Activated CD8-positive, alpha-beta memory T cell treated with anti-CD3 and anti-CD28 coated beads for 4 hours (primary cell): ENCODE results near the gene MYD88.
"Not testable (repeated sequence)": the region's sequence is repeated elsewhere in the genome, so short reads cannot be mapped to it uniquely, and the experiment has no call there.

Experiments
- DNase-seq, 2 donors: peaks; one replicate each; pipeline ENCODE4 v3.0.0-alpha.2; 2020; ENCODE audit warnings: low read depth in 2 of 2

The MYD88 gene

DNA sequence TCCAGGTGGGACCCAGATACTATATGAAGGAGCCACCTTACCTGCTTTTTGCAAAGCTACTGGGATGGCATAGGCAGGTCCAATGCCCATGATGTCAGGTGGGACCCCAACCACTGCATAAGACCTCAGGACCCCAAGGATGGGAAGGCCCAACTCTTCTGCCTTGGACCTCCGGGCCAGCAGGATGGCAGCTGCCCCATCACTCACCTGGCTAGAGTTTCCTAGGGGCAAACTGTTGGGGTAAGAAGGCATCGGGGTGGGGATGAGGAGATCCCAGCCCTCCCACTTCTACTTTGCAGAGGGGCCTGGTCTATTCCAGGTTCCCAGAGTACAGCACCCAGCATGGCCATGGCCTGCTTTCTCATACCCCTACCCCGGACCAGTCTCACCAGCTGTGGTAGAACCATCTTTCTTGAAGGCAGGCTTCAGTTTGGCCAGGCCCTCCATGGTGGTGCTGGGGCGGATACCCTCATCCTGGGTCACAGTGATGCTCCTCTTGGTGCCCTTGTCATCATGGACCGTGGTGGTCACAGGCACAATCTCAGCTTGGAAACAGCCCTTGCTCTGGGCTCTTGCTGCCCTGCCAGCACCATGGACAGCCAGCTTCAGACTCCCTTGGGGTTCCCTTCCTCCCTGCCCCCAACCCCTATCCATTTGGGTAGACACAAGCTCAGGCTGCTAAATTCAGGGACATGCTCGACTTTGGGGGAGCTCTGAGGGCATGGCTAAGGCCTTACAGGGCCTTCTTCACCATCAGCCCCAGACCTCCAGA, 12.2 kb upstream of the MYD88 start:
- no peak for DNase-seq

DNA sequence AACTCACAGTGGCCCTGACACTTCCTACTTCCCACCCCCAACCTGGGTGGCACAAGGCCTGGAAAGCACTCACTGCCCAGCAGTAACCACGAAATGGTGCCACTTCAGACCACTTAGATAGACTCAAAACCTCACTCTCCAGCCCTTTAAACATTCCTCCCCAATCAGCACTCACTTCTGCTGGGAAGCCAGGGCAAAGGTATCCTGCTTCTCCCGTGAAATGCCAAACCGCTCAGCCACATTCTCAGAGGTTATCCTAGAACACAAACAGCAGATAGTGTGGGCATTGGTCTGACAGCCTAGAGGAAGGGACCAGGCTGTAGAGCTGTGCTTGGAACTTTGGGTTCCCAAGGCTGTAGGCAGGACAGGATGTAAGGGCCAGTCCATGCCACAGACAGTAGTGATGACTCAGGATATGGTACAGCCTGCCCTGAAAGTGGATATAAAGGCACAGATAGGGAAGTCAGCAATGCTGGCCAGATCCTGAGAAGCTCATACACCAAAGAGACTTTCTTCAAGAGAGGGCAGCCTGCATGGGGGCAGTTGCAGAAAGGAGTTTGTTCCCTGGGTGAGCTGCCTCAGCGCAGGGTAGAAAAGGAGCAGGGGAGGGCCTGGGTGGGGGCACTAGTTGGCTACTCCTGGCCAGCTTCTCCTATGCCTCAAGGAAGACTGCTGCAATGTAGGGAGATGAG, 10.7 kb upstream of the MYD88 start:
- DNase-seq: no peak

DNA sequence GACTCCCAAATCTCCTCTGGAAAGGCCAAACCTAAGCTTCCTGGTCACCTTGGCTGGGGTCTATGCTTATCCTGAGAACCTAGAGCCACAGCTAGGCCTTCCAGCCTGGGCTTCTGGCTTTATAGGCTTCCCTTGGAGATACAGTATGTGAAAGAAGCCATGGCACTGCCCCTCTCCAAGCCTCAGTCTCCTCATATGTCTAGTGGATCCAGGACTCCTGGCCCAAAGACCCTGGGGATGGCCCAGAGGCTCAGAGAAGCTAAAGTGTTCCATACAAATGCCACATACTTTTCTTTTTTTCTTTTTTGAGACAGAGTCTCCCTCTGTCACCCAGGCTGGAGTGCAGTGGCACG, 10.2 kb upstream of the MYD88 start:
- no peak for DNase-seq

DNA sequence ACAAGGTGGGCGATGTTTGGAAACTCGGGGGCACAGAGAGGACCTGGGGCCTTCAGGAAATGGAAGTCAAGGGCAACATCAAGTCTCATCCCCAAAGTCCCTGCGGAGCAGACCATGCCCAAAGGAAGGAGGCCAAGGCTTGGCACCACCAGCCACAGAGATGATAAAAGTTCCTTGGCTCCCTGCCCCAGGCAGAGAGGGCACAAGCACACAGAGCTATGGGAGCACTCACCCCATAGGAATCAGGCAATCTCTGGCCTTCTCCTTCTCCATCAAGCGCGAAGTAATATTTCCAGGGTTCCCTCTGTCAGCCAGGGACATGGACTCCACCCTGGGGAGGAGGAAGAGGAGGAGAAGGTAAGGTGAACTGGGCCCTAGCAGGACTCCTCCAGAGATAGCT, 9.4 kb upstream of the MYD88 start:
- DNase-seq: no peak

DNA sequence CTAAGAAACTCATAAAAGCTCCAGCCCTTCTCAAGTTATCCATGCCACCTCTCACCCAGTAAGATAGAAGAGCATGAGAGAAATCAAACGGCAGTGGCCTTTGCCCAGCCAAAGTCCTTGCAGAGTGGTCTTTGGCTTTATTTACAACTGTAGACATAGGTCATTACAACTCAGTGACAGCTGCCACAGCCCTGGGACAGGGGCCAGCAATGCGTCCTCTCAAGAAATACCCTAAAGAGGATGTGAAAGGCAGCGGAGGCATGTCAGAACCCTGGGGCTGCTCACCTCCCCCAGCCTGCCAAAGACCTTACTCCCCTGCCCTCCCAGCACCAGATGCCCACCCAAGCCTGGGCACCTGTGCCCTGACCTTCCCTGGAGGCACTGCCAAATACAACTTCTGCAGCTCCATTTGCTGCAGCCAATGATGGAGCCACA, 7.8 kb upstream of the MYD88 start:
- no peak for DNase-seq

DNA sequence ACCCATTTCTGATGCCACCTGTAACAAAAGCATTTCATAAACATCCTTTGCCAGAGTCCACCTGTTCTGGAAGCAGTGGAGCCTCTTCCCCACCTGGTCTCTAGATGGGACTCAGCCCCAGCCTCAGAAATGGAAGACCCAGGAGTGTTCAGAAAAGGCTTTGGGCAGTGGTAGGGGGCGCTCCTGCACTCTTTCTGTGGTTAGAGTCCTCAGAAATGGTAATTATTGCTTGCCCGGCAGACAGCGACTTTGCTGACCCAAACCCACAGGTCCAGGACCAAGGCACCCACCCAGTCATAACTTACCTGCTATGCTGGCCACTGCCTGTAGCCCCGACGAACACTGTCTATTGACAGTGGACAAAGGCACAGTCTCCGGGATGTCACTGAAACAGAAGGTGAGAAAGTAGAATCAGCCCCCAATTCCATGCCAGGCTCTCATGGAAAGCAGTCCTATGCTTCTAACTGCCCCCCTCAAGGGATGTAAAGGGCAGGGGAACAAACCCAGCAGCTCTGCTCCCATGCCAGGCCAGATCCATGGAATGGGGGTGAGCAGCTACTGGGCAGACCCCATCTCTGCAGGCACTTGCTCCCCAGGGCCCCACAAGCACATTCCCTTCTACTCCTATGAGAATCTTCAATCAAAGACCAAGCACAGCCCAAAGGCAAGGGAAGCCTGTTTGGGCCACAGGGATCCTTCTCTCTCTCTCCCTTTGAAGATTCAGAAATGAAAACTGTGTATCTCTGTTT, 6.7 kb upstream of the MYD88 start:
- DNase-seq: no peak

DNA sequence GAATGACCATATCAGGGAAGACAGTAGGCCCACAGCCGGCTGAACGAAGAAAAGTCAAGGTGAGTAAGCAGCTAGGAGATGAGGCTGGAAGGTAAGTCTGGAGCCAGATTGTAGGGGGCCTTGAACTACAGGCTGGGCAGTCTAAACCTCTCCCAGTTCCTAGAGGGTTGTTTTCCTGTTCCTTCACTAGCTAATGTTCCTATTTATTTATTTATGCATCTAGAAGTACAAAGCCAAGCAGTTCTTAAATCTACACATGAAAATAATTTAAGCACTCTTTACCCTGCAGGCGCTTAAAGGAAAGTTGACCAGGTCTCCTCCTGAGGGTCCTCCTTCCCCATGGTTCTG, 5.3 kb upstream of the MYD88 start:
- DNase-seq: no peak

DNA sequence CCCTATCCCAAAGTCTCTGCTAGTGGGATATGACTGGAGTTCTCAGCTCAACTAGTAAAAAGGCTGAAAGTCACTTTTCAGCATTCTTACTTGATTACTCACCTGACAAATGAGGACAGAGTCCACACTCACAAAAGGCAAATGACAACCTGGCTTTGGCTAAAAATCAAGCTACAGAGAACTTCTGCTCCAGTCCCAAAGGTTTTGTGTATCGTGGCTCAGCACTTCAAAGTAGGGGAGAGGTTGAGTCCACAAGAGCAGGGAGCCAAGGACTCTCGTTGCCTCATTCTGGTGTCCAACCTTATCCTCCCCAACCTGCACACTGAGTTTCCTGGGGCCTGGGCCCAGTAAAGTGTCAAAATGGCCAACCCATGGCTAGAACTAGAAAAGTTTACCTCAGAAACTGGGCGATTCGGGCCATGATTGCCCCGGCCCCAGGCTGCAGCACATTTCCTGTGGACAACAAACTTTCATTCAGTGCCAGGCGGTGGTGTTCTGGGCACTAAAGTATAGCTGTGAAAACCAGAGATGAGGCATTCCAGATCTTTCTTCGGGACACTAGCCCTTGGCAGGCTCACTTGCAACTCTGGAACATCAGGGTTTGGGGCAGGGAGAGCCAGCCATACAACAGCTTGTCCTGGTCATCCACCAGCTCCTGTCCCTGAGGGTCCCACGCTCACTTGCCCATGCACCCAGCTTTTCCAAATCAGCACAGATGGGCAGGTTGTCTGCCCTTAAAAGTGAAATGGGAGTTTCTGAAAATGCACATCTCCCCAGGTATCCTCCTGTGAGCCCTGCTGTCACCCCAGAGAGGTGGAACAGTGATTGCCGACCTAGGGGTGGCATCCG, 4.7 kb upstream of the MYD88 start:
- DNase-seq: no peak

DNA sequence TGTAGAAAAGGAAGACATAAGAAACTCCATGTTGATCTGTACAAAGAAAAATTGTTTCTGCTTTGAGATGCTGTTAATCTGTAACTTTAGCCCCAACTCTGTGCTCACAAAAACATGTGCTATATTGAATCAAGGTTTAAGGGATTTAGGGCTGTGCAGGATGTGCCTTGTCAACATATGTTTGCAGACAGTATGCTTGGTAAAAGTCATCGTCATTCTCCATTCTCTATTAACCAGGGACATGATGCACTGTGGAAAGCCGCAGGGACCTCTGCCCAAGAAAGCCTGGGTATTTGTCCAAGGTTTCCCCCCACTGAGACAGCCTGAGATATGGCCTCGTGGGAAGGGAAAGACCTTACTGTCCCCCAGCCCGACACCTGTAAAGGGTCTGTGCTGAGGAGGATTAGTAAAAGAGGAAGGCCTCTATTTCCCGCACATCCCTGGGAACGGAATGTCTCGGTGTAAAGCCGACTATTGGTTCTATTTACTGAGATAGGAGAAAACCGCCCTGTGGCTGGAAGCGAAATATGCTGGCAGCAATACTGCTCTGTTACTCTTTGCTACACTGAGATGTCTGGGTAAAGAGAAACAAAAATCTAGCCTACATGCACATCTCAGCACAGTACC, 3.8 kb upstream of the MYD88 start:
- DNase-seq: not testable (repeated sequence)

DNA sequence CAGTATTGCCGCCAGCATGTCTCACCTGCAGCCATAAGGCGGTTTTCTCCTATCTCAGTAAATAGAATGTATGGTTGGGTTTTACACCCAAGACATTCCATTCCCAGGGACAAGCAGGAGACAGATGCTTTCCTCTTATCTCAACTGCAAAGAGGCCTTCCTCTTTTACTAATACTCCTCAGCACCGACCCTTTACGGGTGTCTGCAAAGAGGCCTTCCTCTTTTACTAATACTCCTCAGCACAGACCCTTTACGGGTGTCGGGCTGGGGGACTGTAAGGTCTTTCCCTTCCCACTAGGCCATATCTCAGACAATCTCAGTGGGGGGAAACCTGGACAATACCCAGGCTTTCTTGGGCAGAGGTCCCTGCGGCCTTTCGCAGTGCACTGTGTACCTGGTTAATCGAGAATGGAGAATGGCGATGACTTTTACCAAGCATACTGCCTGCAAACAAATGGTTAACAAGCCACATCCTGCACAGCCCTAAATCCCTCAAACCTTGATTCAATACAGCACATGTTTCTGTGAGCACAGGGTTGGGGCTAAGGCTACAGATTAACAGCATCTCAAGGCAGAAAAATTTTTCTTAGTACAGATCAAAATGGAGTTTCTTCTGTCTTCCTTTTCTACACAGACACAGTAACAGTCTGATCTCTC, 2.7 kb upstream of the MYD88 start:
- DNase-seq: not testable (repeated sequence)

DNA sequence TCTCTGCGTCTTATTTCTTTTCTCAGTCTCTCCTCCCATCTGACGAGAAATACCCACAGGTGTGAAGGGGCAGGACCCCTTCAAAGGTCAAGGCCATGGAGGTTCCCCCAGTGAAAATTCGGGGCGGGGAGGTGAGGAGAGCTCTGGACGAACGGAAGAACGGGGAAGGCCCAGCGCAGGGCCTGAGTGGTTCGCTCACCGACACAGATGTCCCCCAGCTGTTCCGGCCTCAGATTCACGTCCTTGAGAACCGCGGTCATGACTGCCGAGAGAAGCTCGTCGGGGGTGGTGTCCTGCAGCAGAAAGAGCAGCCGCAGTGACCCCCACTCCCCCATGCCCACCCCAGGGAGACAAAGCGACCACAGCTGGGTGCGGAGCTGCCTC, 2.1 kb upstream of the MYD88 start:
- no peak for DNase-seq

DNA sequence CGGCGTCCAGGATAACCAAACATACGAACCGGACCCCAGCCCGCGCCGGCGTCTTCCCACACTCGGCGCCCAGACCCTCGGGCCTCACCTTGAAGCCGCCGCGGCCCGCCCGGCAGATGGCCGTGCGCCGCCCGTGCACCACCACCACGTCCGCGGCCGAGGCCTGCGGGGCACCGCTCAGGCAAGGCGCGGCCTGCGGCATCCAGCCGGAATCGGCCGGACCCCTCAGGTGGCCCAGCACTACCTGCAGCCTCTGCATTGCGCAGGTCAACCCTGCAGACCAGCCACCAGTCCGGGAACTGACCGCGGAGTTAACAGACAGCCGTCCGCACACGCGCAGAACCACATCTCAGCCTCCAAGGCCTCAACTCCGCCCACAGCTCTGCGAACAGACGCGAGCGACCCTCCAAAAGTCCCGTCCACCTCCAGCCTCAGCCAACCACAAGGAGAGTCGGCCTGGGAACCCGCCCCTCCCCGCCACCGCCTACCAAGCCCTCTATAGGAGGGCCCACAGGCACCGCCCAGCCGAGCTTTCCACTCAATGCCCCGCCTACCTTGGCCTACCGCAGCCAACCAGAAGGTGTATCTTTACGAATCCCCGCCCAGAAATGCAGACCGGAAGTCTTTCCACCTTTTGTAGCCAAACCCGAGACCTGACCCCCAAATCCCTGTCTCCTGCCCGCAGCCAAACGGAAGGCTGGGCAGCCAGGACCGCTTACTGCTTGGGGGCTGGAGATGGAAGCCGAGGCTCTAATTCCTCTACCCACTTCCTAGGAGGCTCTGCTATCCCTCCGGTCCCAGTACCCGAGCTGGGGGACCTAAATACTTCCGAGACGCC, 1.5 kb upstream of the MYD88 start, which contains the start of gene ACAA1:
ACAA1 (minus strand) TSS at position 351 of the 838 bp plus-strand sequence; CDS start at position 259, 92 bp downstream.
- DNase-seq: peak; percentile 96 to 97

DNA sequence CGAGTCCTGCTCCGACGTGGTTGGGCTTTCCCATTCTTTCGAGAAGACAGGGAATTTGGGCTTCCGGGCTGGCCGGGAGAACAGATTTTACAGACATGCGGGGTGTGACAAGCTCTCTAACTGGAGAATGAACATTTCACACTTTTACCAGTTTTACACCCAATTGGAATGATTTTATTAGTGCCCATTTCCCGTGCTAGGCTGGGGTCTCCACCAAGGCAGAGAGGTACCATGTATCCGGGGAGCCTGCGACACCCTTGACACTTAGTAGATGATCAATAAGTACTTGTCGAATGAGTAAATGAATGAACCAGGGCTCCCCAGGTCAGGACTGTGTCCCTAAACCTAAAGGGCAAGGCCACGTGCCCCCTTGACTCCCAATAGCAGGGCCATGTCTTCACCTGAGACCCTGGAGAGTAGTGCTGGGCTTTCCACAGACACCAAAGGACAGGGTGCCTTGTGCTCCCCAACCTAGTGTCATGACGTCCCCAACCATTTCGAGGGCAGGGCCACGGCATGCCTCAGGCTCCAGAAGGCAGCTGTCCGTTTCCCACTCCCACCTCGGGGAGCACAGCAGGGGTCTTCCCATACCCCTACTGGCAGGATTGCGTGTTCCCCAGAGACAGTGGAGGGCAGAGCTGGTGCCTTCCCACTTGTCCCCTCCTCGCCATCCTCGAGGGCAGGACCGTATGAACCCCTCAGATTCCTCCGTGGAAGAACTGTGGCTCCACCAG, 679 bp upstream of the MYD88 start:
- no peak for DNase-seq

DNA sequence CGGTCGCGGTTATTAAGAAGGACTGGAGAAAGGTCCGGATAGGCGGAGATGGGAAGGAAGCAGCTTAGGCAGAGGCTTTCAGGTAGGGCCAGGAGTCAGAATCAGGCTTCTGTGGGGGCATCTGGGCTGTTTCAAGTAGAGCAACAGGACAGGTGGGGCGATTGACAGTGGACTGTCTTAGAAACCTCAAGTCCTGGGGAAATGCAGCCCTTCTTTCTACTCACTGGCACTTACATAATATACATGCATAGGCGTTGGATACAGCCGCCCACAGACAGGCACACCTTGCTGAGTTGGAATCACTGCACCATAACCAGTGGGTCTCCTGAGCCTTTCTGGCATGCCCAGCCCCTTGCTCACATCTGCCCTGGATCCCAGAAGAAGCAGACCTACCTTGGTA, 730 bp downstream of the MYD88 start:
- no peak for DNase-seq

DNA sequence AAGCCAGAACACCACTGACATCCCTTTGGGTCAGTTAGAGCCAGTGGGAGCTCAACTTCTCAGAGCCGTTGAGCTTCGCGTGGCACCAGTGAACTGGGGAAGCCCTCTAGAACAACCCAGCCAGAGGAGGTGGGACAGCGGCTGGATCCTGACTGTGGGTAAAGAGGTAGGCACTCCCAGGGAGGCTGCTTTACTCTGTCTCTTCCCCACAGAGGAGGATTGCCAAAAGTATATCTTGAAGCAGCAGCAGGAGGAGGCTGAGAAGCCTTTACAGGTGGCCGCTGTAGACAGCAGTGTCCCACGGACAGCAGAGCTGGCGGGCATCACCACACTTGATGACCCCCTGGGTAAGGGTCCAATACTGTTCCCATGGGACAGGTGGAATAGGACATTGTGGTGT, 1.2 kb downstream of the MYD88 start:
- DNase-seq: no peak

DNA sequence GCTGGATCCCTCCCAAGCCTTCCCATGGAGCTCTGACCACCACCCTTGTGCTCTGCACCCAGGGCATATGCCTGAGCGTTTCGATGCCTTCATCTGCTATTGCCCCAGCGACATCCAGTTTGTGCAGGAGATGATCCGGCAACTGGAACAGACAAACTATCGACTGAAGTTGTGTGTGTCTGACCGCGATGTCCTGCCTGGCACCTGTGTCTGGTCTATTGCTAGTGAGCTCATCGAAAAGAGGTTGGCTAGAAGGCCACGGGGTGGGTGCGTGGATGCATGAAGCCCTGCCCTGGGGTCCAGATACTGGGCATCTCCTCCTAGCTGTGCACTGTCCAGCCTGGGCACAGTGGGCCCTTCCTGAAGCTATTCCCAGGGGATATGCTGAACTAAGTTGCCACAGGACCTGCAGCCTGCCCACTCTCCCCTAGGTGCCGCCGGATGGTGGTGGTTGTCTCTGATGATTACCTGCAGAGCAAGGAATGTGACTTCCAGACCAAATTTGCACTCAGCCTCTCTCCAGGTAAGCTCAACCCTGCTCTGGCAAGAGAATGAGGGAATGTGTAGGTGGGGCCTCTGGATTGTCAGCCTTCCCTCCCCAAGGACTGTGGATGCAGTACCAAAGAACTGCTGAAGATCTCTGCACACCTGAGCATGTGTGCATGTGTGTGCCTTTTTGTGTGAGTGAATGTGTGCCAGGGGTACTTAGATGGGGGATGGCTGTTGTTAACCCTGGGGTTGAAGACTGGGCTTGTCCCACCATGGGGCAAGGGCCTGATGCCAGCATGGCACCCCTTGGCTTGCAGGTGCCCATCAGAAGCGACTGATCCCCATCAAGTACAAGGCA, 2.1 kb downstream of the MYD88 start:
- no peak for DNase-seq

DNA sequence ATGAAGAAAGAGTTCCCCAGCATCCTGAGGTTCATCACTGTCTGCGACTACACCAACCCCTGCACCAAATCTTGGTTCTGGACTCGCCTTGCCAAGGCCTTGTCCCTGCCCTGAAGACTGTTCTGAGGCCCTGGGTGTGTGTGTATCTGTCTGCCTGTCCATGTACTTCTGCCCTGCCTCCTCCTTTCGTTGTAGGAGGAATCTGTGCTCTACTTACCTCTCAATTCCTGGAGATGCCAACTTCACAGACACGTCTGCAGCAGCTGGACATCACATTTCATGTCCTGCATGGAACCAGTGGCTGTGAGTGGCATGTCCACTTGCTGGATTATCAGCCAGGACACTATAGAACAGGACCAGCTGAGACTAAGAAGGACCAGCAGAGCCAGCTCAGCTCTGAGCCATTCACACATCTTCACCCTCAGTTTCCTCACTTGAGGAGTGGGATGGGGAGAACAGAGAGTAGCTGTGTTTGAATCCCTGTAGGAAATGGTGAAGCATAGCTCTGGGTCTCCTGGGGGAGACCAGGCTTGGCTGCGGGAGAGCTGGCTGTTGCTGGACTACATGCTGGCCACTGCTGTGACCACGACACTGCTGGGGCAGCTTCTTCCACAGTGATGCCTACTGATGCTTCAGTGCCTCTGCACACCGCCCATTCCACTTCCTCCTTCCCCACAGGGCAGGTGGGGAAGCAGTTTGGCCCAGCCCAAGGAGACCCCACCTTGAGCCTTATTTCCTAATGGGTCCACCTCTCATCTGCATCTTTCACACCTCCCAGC, 2.9 kb downstream of the MYD88 start:
- no peak for DNase-seq

DNA sequence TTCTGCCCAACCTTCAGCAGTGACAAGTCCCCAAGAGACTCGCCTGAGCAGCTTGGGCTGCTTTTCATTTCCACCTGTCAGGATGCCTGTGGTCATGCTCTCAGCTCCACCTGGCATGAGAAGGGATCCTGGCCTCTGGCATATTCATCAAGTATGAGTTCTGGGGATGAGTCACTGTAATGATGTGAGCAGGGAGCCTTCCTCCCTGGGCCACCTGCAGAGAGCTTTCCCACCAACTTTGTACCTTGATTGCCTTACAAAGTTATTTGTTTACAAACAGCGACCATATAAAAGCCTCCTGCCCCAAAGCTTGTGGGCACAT, 3.5 kb downstream of the MYD88 start:
- DNase-seq: no peak
